ENCODE data around the gene CT45A7. TPM values are rescaled to one million over a fixed set of nuclear protein-coding genes. Genes with fewer than 3 reads are reported as not detected.
"Not testable (repeated sequence)": the region's sequence is repeated elsewhere in the genome, so short reads cannot be mapped to it uniquely, and the experiment has no call there.

CT45A7 gene
- not detected for total RNA-seq

GRCh38 chrX:135837180-135837579 is at the start of gene CT45A7:
TSS of gene CT45A7 (minus strand) at chrX:135837280. CDS start at chrX:135833533, 3,747 bp downstream.
- not testable (repeated sequence) for DNase-seq (ENCODE audit: low spot score in 2 of 2); FAIRE-seq

DNA sequence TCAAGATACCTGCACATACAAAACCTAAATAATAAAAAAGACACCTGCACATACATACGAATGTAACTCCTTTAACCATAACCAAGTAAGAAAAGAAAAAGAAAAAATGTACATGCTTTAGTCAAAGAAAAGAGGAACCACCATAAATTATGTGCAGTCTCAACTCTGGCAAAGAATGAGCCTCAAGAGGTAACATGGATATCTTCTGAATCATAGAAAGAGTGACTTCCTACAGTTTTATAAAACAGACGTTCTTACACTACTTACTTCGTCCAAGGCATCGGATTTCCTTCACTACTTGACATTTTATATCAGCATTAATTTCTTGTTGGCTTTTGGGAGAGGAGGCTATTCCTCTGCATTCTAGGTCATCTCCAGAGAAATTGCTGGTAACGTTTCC is 45.7 kb upstream of the CT45A7 start:
- not testable (repeated sequence) for DNase-seq (ENCODE audit: low spot score in 2 of 2); FAIRE-seq

DNA sequence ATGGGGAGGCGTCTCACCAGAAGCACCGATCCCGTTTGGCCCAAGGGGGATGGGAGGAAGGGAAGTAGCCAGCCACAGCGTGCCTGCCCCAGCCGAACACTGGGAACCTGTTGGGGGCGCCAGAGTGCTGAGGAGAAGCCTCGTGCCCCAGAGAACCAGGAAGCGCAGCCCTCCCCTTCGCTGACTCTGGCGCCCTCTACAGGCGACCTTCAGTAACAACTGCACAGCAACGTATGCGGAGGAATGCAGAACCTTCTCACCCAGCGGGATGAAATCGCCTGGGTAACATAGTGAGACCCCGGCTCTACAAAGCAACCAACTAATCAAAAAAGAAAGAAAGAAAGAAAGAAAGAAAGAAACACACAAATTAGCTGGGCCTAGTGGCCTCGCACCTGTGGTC is 34.6 kb upstream of the CT45A7 start, which contains the start of gene CT45A9:
Gene CT45A9 (minus strand): TSS at position 101 of the 400 bp plus-strand sequence. CDS start 3,751 bp downstream, outside the sequence.
- FAIRE-seq; DNase-seq (ENCODE audit: low spot score in 2 of 2): not testable (repeated sequence)

- not testable (repeated sequence) for DNase-seq (ENCODE audit: low spot score in 2 of 2); FAIRE-seq
Observed at GRCh38 chrX:135854438-135854837, 17.4 kb upstream of the CT45A7 start, which contains the start of gene CT45A8. TSS of gene CT45A8 (minus strand) at chrX:135854538. CDS start at chrX:135850783, 3,755 bp downstream.

DNA sequence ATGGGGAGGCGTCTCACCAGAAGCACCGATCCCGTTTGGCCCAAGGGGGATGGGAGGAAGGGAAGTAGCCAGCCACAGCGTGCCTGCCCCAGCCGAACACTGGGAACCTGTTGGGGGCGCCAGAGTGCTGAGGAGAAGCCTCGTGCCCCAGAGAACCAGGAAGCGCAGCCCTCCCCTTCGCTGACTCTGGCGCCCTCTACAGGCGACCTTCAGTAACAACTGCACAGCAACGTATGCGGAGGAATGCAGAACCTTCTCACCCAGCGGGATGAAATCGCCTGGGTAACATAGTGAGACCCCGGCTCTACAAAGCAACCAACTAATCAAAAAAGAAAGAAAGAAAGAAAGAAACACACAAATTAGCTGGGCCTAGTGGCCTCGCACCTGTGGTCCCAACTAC is 17.2 kb downstream of the CT45A7 start, which contains the start of gene CT45A2:
Gene CT45A2 (minus strand): TSS at position 101 of the 400 bp plus-strand sequence. CDS start 3,747 bp downstream, outside the sequence.
- FAIRE-seq; DNase-seq (ENCODE audit: low spot score in 2 of 2): not testable (repeated sequence)

DNA sequence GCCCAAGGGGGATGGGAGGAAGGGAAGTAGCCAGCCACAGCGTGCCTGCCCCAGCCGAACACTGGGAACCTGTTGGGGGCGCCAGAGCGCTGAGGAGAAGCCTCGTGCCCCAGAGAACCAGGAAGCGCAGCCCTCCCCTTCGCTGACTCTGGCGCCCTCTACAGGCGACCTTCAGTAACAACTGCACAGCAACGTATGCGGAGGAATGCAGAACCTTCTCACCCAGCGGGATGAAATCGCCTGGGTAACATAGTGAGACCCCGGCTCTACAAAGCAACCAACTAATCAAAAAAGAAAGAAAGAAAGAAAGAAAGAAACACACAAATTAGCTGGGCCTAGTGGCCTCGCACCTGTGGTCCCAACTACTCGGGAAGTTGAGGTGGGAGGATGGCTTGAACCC is 34.4 kb downstream of the CT45A7 start, which contains the start of gene CT45A6:
Gene CT45A6 (minus strand): TSS at position 101 of the 400 bp plus-strand sequence. CDS start 3,794 bp downstream, outside the sequence.
- not testable (repeated sequence) for FAIRE-seq

DNA sequence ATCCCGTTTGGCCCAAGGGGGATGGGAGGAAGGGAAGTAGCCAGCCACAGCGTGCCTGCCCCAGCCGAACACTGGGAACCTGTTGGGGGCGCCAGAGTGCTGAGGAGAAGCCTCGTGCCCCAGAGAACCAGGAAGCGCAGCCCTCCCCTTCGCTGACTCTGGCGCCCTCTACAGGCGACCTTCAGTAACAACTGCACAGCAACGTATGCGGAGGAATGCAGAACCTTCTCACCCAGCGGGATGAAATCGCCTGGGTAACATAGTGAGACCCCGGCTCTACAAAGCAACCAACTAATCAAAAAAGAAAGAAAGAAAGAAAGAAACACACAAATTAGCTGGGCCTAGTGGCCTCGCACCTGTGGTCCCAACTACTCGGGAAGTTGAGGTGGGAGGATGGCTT is 51.7 kb downstream of the CT45A7 start, which contains the start of gene CT45A5:
Gene CT45A5 (minus strand): TSS at position 101 of the 400 bp plus-strand sequence. CDS start 3,774 bp downstream, outside the sequence.
- not testable (repeated sequence) for DNase-seq (ENCODE audit: low spot score in 2 of 2); FAIRE-seq

More for the DNA sequence above, 34.4 kb downstream of the CT45A7 start, which contains the start of gene CT45A6:
- not testable (repeated sequence) for DNase-seq (ENCODE audit: low spot score in 2 of 2)

Other genes starting within 250 kb of the CT45A7 start
- gene CT45A1, start 123.6 kb downstream of the CT45A7 start, total RNA-seq = not detected
- gene CT45A3, start 69.1 kb downstream of the CT45A7 start, total RNA-seq = not detected
- not detected for gene CT45A5, start 51.8 kb downstream of the CT45A7 start, total RNA-seq
- not detected for gene CT45A6, start 34.5 kb downstream of the CT45A7 start, total RNA-seq
- gene CT45A2, start 17.3 kb downstream of the CT45A7 start, total RNA-seq = not detected
- not detected for gene CT45A8, start 17.3 kb upstream of the CT45A7 start, total RNA-seq
- not detected for gene CT45A9, start 34.5 kb upstream of the CT45A7 start, total RNA-seq
- not detected for gene CT45A10, start 56.2 kb upstream of the CT45A7 start, total RNA-seq
- gene SAGE1, start 56.4 kb upstream of the CT45A7 start, total RNA-seq = not detected
- gene MMGT1, start 136.7 kb upstream of the CT45A7 start, total RNA-seq = 14.3 TPM
- 160 TPM for gene SLC9A6, start 148.2 kb upstream of the CT45A7 start, total RNA-seq

Data from frontal cortex (tissue), 4 donors.